Neural cell (in vitro differentiated cells): Measurements from ENCODE around the gene EREG. TPM values are rescaled to one million over a fixed set of nuclear protein-coding genes. Genes with fewer than 3 reads are reported as not detected.

ENCODE experiments used
- H2AFZ ChIP-seq: fragments of 200-600, 300-800 bp; sonication (generic), shearing (Covaris generic); 2 replicates; pipeline ENCODE4 v1.6.0; 2014; ENCODE audit warnings: low read depth, mild to moderate bottlenecking, antibody characterized with exemption, low read length, moderate library complexity
- H3F3A ChIP-seq: fragments of 200-600 bp; shearing (Covaris generic); 2 replicates; pipeline ENCODE4 v1.6.1; 2016; ENCODE audit warnings: mild to moderate bottlenecking, moderate library complexity, mixed read lengths, antibody characterized with exemption, low read length; ENCODE audit not compliant: insufficient read depth, poor library complexity, severe bottlenecking
- H3K27ac ChIP-seq: fragments of 200-600, 300-800 bp; sonication (generic), shearing (Covaris generic); 2 replicates; pipeline ENCODE4 v1.5.1; 2014; ENCODE audit warnings: mild to moderate bottlenecking, low read length, moderate library complexity
- H3K27me3 ChIP-seq: fragments of 300-800, 200-600 bp; sonication (generic), shearing (Covaris generic); 2 replicates; pipeline ENCODE4 v1.6.0; 2014; ENCODE audit warnings: mild to moderate bottlenecking, low read depth, low read length, moderate library complexity; ENCODE audit not compliant: insufficient read depth
- H3K36me3 ChIP-seq: fragments of 300-800, 200-600 bp; sonication (generic), shearing (Covaris generic); 2 replicates; pipeline ENCODE4 v1.5.1; 2014; ENCODE audit warnings: mild to moderate bottlenecking, antibody characterized with exemption, low read length, moderate library complexity; ENCODE audit not compliant: insufficient read depth
- H3K4me2 ChIP-seq: fragments of 300-800, 200-600 bp; sonication (generic), shearing (Covaris generic); 2 replicates; pipeline ENCODE4 v1.6.0; 2014; ENCODE audit warnings: mild to moderate bottlenecking, low read length
- H3K4me3 ChIP-seq: fragments of 300-800, 200-600 bp; sonication (generic), shearing (Covaris generic); 2 replicates; pipeline ENCODE4 v1.5.1; 2014; ENCODE audit warnings: mild to moderate bottlenecking, low read length, moderate library complexity
- H3K79me2 ChIP-seq: fragments of 200-600 bp; shearing (Covaris generic); replicated peaks from 2 replicates; pipeline ENCODE4 v1.6.0; 2014; ENCODE audit warnings: mild to moderate bottlenecking, low read length, moderate library complexity; ENCODE audit not compliant: insufficient read depth
- H3K9ac ChIP-seq: fragments of 300-800, 200-600 bp; sonication (generic), shearing (Covaris generic); 2 replicates; pipeline ENCODE4 v1.6.1; 2016; ENCODE audit warnings: mild to moderate bottlenecking, low read length, mixed read lengths
- H3K9me2 ChIP-seq: fragments of 200-600 bp; shearing (Covaris generic); 2 replicates; pipeline ENCODE4 v1.6.1; 2016; ENCODE audit warnings: mild to moderate bottlenecking, low read length, mixed read lengths; ENCODE audit not compliant: insufficient read depth
- H3K9me3 ChIP-seq: fragments of 200-600, 300-800 bp; sonication (generic), shearing (Covaris generic); 2 replicates; pipeline ENCODE4 v1.6.1; 2016; ENCODE audit warnings: mild to moderate bottlenecking, mixed run types, low read length, moderate library complexity, mixed read lengths
- H4K20me1 ChIP-seq: fragments of 200-600 bp; shearing (Covaris generic); 2 replicates; pipeline ENCODE4 v1.6.1; 2016; ENCODE audit warnings: mild to moderate bottlenecking, mixed run types; ENCODE audit not compliant: insufficient read depth
- EP300 ChIP-seq: fragments of 450-650 bp; conservative IDR thresholded peaks from 2 replicates; pipeline ENCODE4 v1.6.1; 2014; ENCODE audit warnings: antibody characterized with exemption, mild to moderate bottlenecking, moderate library complexity; ENCODE audit not compliant: poor library complexity, severe bottlenecking
- EZH2 ChIP-seq: fragments of 200-600, 300-800 bp; shearing (Covaris generic), sonication (generic); IDR thresholded peaks from 2 replicates; pipeline ENCODE4 v1.6.1; 2014; ENCODE audit warnings: antibody characterized with exemption, low read length, borderline replicate concordance, mild to moderate bottlenecking; ENCODE audit not compliant: insufficient read depth, poor library complexity, severe bottlenecking
- MXI1 ChIP-seq: fragments of 450-650 bp; conservative IDR thresholded peaks from 2 replicates; pipeline ENCODE4 v1.6.1; 2014; ENCODE audit warnings: antibody characterized with exemption, mild to moderate bottlenecking; ENCODE audit not compliant: poor library complexity, severe bottlenecking
- POLR2AphosphoS5 ChIP-seq: IDR thresholded peaks from 2 replicates; pipeline ENCODE4 v1.6.1; 2012
- RAD21 ChIP-seq: fragments of 450-650 bp; conservative IDR thresholded peaks from 2 replicates; pipeline ENCODE4 v1.6.1; 2014; ENCODE audit warnings: antibody characterized with exemption, mild to moderate bottlenecking, moderate library complexity
- SMC3 ChIP-seq: fragments of 450-650 bp; conservative IDR thresholded peaks from 2 replicates; pipeline ENCODE4 v1.6.1; 2014; ENCODE audit warnings: antibody characterized with exemption, mild to moderate bottlenecking, moderate library complexity; ENCODE audit not compliant: poor library complexity
- TAF1 ChIP-seq: IDR thresholded peaks from 2 replicates; pipeline ENCODE4 v1.6.1; 2012; ENCODE audit warnings: low read depth
- polyA plus RNA-seq: library from polyadenylated mRNA; depleted of rRNA; stranded (reverse); fragments of >200 nt; gene quantifications from 2 replicates; pipeline ENCODE4 v1.2.3, GENCODE V29; 2014
- TF ChIP-seq, protein P1 (sequence below): fragments of 450-650 bp; IDR thresholded peaks from 2 replicates; pipeline ENCODE4 v1.5.1; 2014; ENCODE audit warnings: antibody characterized with exemption, mild to moderate bottlenecking, moderate library complexity; ENCODE audit not compliant: poor library complexity, severe bottlenecking
- TF ChIP-seq, protein P2 (sequence below): IDR thresholded peaks from 2 replicates; pipeline ENCODE4 v1.6.1; 2012; ENCODE audit warnings: borderline replicate concordance

EREG gene
- polyA plus RNA-seq, 1 donor from 2014 or later: not detected

DNA sequence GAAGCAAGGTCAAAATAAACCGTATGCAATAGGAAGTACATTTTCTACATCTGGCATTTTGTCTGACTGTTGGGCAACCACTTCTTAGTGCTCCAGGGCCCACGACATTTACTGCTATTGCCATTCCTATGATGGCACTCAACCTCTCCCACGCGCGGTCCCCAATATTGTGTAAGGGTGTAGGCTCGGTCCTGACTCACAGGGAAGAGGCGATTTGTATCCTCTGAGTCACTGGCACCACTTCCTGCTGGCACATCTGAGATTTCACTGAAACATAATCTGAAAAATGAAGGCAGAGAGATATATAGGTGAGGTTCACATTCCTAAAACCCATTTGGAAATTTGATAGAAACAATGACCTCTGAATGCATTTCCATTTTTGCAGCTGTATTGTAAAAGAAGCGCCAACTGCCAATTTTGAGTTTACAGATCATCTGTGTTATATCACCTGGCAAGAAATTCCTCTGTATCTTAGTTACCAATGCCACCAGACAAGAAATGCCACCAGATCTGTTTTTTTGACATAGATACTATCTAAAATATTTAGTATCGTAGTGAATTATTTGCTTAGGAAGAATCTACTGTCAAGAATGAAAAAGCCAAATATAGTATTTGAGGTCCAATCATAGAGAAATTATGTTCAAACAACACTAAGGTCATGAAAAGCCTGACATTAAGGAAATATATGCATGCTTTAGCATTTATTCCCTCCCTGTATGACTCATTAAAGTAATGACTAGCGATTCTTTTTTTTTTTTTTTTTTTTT lies 9.8 kb downstream of the EREG start:
- H3K27me3 ChIP-seq: no peaks in the 10 kb centered on the region
- H3K27ac ChIP-seq: no peak overlapping the region
- no peaks in the 10 kb centered on the region for H3K79me2 ChIP-seq
- no peak for TF ChIP-seq TAF1
- TF ChIP-seq POLR2AphosphoS5: no peak
- TF ChIP-seq EZH2: no peak
- TF ChIP-seq MXI1: no peak
- TF ChIP-seq SMC3: no peak
- TF ChIP-seq, protein P1, sequence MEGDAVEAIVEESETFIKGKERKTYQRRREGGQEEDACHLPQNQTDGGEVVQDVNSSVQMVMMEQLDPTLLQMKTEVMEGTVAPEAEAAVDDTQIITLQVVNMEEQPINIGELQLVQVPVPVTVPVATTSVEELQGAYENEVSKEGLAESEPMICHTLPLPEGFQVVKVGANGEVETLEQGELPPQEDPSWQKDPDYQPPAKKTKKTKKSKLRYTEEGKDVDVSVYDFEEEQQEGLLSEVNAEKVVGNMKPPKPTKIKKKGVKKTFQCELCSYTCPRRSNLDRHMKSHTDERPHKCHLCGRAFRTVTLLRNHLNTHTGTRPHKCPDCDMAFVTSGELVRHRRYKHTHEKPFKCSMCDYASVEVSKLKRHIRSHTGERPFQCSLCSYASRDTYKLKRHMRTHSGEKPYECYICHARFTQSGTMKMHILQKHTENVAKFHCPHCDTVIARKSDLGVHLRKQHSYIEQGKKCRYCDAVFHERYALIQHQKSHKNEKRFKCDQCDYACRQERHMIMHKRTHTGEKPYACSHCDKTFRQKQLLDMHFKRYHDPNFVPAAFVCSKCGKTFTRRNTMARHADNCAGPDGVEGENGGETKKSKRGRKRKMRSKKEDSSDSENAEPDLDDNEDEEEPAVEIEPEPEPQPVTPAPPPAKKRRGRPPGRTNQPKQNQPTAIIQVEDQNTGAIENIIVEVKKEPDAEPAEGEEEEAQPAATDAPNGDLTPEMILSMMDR: no peak
- TF ChIP-seq RAD21: no peak
- TF ChIP-seq, protein P2, sequence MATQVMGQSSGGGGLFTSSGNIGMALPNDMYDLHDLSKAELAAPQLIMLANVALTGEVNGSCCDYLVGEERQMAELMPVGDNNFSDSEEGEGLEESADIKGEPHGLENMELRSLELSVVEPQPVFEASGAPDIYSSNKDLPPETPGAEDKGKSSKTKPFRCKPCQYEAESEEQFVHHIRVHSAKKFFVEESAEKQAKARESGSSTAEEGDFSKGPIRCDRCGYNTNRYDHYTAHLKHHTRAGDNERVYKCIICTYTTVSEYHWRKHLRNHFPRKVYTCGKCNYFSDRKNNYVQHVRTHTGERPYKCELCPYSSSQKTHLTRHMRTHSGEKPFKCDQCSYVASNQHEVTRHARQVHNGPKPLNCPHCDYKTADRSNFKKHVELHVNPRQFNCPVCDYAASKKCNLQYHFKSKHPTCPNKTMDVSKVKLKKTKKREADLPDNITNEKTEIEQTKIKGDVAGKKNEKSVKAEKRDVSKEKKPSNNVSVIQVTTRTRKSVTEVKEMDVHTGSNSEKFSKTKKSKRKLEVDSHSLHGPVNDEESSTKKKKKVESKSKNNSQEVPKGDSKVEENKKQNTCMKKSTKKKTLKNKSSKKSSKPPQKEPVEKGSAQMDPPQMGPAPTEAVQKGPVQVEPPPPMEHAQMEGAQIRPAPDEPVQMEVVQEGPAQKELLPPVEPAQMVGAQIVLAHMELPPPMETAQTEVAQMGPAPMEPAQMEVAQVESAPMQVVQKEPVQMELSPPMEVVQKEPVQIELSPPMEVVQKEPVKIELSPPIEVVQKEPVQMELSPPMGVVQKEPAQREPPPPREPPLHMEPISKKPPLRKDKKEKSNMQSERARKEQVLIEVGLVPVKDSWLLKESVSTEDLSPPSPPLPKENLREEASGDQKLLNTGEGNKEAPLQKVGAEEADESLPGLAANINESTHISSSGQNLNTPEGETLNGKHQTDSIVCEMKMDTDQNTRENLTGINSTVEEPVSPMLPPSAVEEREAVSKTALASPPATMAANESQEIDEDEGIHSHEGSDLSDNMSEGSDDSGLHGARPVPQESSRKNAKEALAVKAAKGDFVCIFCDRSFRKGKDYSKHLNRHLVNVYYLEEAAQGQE: no peak
- TF ChIP-seq EP300: no peak
- no peaks in the 10 kb centered on the region for H4K20me1 ChIP-seq
- H3K9me2 ChIP-seq: no peaks in the 10 kb centered on the region
- no peaks in the 10 kb centered on the region for H3K36me3 ChIP-seq
- no peak overlapping the region for H3K9ac ChIP-seq
- no peaks in the 10 kb centered on the region for H3K9me3 ChIP-seq
- H3K4me2 ChIP-seq: no peak overlapping the region
- H3K4me3 ChIP-seq: no peak overlapping the region
- H2AFZ ChIP-seq: no peak overlapping the region
- no peaks in the 10 kb centered on the region for H3F3A ChIP-seq

DNA sequence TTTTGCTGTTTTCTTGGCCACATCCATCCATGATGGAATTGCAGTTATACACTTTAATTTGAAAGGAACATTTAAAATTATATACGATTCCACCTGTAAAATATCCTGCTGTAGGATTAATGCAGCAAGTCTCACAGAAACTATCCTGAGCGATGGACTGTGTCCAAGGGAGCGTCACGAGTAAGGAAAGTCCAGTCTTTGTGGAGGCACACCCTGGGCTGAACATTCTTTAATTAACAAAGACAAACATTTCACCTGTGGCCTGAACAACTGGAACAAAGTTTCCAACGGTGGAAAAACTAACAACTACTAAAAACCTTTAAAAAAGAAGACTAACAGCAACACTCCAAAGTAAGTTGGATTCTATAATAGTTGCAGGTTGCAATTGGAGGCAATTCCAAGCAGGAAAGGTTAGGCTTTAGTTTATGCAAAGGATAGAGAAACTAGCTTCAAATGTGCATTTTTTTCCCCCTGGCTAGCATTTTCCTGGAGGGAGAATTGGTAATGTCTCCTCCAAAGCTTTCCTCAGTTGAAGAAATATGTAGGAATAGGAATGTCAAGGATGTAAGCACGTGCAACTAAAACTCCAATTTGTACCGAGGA lies 11.0 kb downstream of the EREG start:
- no peak overlapping the region for H3K9ac ChIP-seq
- H3F3A ChIP-seq: no peaks in the 10 kb centered on the region
- no peak for TF ChIP-seq SMC3
- TF ChIP-seq EP300: no peak
- TF ChIP-seq, protein P1: no peak
- TF ChIP-seq RAD21: no peak
- no peak for TF ChIP-seq EZH2
- no peak for TF ChIP-seq TAF1
- TF ChIP-seq MXI1: no peak
- TF ChIP-seq, protein P2: no peak
- no peaks in the 10 kb centered on the region for H3K27me3 ChIP-seq
- H3K9me2 ChIP-seq: no peaks in the 10 kb centered on the region
- no peak overlapping the region for H2AFZ ChIP-seq
- H3K27ac ChIP-seq: no peak overlapping the region
- no peaks in the 10 kb centered on the region for H4K20me1 ChIP-seq
- no peaks in the 10 kb centered on the region for H3K36me3 ChIP-seq
- no peak overlapping the region for H3K4me2 ChIP-seq
- H3K9me3 ChIP-seq: no peaks in the 10 kb centered on the region
- H3K4me3 ChIP-seq: no peak overlapping the region
- no peaks in the 10 kb centered on the region for H3K79me2 ChIP-seq
